ENCODE data around the gene MACROH2A1.

The MACROH2A1 gene

DNA sequence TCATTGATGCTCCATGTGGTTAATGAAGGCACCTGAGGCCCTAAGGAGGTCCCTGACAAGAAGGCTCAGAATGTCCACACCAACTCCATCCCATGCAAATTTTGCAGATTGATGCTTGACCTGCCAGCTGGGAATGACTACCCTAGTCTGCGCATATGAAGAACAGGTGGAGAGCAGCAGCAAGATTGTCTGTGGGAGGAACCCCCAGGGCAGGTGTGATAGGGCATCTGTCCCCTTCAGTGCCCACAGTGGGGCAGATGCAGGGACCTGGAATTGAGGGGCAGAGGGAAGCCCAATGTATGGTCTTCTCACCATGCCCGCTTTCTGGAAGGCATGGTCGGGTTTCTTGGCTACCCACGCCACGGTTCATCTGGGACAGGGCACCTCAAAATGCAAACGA lies 79.6 kb downstream of the MACROH2A1 start:
- in situ Hi-C loops (cut with HindIII; ENCODE audit: low sequenced_read_pairs) = no loop called here

GRCh38 chr5:135318924-135319323 lies 80.1 kb downstream of the MACROH2A1 start:
- in situ Hi-C loops (cut with HindIII; ENCODE audit: low sequenced_read_pairs) = no loop called here

GRCh38 chr5:135318037-135318436 lies 81.0 kb downstream of the MACROH2A1 start:
- in situ Hi-C loops (cut with HindIII; ENCODE audit: low sequenced_read_pairs) = no loop called here

GRCh38 chr5:135317286-135317685 lies 81.7 kb downstream of the MACROH2A1 start:
- in situ Hi-C loops (cut with HindIII; ENCODE audit: low sequenced_read_pairs) = no loop called here

DNA sequence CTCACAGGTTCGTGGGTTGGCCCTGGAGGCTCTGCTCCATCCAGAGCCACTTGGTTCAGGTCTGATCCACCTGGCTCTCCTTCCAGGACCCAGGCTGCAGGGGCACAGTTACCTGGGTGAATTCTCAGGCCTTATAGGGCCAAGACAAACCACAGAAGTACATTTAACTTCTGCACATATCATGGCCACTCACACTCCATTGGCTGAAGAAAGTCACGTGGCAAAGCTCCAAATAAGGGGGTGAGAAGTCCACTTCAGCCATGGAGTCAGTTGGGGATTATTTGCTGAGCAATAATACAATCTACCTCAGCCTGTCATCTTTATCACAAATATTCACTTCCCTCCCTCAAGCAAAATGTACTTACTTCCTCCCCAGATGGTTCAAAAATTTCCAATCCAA lies 83.6 kb downstream of the MACROH2A1 start:
- in situ Hi-C loops (cut with HindIII; ENCODE audit: low sequenced_read_pairs) = no loop called here

- in situ Hi-C loops (cut with HindIII; ENCODE audit: low sequenced_read_pairs) = no loop called here
Observed at GRCh38 chr5:135313946-135314345, 85.1 kb downstream of the MACROH2A1 start.

DNA sequence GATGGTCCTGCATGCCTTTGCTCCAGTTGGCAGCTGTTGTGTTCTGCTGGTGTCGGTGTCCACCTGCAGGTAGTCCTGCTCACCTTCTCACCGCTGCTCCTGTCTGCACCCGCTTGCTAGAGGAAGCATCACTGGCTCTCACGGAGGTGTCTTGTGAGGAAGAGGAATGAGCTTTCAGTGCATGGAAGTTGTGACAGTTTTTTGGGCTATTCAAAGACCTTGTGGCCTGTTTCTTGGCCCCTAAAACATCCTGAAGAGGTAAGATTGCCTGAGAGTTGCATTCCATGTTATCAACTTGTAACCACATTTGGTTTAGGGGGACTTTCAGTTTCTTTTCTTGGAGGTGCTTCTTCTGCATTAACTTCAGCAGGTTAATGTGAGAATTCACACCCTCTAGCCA lies 85.6 kb downstream of the MACROH2A1 start:
- in situ Hi-C loops (cut with HindIII; ENCODE audit: low sequenced_read_pairs) = no loop called here

DNA sequence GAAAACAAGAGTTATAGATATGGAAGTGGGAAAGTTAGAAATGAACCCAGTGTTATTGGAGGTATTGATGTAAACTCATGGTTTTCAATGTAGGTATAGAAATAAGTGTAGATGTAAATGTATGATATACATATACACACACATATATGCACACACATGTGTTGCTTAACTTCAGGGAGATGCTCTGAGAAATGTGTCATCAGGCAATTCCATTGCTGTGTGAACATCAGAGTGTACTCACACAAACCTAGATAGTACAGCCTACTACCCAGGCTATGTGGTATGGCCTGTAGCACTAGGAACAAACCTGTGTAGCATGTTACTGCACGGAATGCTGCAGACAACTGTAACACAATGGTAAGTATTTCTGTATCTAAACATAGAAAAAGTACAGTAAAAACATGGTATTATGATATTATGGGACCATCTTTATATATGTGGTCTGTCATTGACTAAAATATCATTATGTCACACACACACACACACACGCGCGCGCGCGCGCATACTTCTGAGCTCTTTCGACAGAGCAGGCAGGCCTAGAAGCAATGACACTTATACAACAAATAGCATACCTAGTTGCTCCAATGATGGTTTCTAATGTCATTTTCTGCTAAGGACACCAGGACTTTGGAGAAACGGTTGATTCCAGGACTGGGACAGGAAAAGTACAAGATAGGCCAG lies 86.6 kb downstream of the MACROH2A1 start:
- in situ Hi-C loops (cut with HindIII; ENCODE audit: low sequenced_read_pairs) = no loop called here

GRCh38 chr5:135310328-135310989 lies 88.6 kb downstream of the MACROH2A1 start:
- in situ Hi-C loops (cut with HindIII; ENCODE audit: low sequenced_read_pairs) = no loop called here

GRCh38 chr5:135309391-135310327 lies 89.4 kb downstream of the MACROH2A1 start:
- in situ Hi-C loops (cut with HindIII; ENCODE audit: low sequenced_read_pairs) = no loop called here

- in situ Hi-C loops (cut with HindIII; ENCODE audit: low sequenced_read_pairs) = no loop called here
Observed at GRCh38 chr5:135308752-135309151, 90.3 kb downstream of the MACROH2A1 start.

- in situ Hi-C loops (cut with HindIII; ENCODE audit: low sequenced_read_pairs) = no loop called here
Observed at GRCh38 chr5:135308245-135308644, 90.8 kb downstream of the MACROH2A1 start.

DNA sequence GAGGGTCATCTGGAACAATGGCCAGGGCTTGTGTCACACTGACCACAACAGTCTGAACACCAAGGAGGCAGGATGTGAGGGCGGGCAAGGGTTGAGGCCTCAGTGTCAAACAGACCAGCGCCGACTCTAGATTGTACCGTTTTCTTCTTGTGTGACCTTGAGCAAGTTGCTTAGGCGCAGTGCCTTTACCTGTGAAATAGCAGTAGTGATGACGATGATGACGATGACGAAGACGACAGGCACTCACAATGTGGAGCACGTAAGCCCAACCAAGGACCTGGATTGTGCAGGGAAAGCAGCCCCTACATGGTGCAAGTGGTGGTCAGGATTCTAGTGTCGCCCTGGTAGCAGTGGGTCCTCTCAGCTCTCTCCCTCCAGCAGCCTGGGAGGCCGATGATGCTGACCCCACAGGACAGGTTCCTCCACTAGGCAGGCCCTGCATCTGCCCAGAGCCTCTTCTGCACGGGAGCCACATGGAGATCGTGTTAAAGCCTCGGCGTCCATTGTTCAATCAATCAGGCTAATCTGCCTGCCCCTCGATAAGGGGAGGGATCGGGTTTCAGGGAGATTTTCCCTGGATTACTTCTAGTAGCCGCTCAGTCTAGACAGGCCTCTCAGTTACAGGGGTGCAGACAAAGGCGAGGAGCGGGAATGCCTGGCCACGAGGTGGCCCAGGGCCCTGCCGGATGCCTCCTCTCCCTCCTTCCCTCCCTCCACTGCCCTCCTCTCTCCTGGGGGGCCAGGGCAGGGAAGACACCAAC lies 91.7 kb downstream of the MACROH2A1 start:
- in situ Hi-C loops (cut with HindIII; ENCODE audit: low sequenced_read_pairs) = no loop called here

DNA sequence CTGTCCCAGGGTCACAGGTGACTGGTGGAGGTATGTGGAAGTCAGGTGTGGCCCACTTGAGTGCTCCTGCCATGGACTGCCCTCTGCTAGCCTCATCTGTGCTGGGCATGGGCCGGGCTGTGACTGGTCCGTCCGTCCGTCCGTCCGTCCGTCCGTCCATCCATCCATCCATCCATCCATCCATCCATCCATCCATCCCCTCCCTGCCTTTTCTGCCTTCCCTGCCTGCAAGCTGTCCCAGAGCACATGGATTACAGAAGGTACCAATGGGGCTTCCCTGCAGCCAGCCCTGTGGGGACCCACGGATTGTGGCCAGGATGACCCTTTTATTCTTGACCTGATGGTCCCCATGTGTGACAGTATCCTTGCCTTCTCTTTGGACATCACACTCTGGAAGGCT lies 92.5 kb downstream of the MACROH2A1 start:
- in situ Hi-C loops (cut with HindIII; ENCODE audit: low sequenced_read_pairs) = no loop called here

DNA sequence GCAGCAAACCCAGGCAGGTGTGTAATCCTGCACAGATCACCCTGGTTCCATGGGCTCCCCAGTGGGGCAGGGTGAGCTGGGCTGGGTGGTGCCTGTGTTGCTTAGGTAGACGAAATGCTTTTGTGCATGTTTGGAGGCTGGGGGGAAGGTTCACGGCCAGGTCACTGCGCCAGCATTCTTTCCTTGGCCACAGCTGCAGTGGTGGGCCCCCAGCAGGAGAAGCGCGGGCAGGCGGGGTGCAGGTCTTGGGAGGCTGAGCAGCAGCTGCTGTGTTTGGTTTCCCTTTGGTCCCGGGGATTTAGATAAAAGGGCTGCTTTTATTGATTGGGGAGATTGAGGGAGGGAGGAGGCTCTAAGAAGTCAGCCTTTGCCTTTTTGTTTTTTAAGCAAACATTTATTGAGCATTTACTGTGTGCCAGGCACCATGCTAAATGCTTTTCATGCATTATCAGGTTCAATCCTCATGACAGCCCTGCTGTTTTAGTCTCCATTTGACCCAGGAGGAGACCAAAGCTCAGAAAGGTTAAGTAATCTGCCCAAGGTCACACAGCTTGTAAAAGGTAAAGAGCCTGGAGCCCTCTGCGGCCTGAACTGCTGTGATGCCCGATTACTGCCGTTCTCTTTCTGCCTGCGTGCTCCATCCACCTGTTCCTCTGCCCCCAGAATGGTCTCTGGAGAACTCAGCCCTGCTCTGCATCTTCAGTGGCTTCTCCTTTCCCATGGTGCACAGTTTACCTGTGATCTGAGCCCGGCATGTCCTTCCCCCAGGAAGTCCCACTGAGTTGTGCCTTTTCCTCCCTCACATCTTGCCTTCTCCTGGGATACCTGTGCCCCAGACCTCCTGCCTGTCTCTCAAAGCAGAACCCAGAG lies 94.4 kb downstream of the MACROH2A1 start:
- in situ Hi-C loops (cut with HindIII; ENCODE audit: low sequenced_read_pairs) = no loop called here

DNA sequence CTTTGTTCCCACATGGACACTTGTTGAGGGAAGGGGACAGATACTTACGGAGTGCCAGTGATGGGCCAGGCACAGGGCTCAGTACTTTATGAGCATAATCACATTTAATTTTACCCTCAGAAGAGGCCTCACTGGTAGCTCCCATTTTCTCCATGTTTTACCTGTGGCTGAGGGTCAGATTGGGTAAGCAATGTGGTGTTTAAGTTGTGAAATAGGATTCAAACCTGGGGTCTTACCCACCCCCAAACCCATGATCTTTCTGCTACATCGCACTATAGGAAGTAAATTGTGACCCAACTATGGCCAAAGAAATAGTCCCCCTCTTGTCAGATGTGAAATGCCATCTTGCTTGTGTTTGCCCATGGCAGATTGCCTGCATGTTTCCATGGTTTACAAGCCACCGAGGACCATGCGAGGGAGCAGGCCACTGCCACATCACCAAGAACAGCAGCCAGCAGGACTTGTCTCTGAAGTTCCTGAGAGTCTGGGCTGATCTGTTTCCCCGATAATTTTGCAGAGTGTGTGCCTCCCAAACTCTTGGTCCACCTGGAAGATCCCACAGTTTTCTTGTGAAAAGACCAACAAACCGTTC lies 95.4 kb downstream of the MACROH2A1 start:
- in situ Hi-C loops (cut with HindIII; ENCODE audit: low sequenced_read_pairs) = no loop called here

DNA sequence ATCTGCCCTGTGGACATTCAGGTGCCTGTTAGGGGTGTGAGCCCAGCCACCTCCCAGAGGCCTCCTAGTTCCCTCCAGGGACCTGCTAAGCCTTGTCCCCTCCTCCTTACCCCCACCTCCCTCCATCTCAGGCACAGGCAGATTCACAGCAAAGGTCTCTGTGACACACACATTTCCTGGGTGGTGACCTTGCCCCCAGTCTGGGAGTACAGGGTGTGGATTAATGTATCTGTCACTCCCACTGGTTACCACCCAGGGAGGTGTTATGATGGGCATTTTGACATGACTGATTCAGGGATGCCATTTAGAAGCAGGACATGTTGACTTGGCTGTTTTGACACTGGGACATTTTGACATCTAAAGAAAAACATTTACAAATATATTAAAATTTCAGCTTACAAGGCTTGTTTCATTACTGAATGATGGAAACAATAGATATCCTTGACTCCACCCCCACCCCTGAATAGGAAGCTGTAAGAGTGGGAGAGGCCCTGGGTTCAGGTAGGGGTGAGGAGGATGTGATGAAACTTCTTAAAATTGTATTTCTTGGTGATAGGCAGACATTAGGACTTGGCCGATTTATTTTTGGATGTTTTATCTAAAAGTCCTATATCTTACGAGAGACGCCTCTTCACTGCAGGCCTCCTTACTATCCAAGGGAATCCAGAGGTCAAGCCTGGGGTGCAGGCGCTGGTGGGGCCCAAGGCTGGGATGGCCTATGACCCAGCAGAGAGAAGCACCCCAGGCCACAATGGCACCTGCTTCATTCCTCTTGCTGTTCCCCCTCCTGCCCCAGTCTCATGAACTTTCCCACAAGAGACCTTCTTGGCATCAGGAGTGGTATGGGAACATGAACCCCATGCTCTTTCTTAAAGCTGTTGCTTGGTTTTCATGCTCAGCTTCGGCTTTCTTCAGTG lies 101.9 kb downstream of the MACROH2A1 start:
- in situ Hi-C loops (cut with HindIII; ENCODE audit: low sequenced_read_pairs) = no loop called here

- in situ Hi-C loops (cut with HindIII; ENCODE audit: low sequenced_read_pairs) = no loop called here
Observed at GRCh38 chr5:135295852-135296251, 103.2 kb downstream of the MACROH2A1 start.

DNA sequence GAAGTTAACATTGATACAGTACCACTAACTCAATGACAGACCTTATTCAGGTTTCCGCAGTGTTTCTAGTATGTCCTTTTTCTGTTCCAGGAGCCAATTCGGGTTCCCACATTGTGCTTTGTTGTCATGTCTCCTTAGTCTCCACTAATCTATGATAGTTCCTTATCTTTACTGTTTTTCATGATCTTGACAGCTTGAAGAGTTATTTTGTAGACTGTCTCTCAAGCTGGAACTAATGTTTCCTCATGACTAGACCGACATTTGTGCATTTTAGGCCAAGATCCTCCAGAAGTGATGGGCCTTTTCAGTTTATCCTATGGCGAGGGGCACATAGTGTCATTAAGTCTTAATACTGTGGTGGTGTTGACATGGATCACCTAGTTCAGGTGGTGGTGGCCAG lies 104.2 kb downstream of the MACROH2A1 start:
- in situ Hi-C loops (cut with HindIII; ENCODE audit: low sequenced_read_pairs) = no loop called here

Data from DLD1 (cell line).